Type B pancreatic cell (in vitro differentiated cells): ENCODE results near the gene AK9. TPM values are rescaled to one million over a fixed set of nuclear protein-coding genes. Genes with fewer than 3 reads are reported as not detected.

ENCODE experiments used
- DNase-seq: peaks from one replicate; pipeline ENCODE4 v3.0.0; 2021; ENCODE audit warnings: mixed read lengths; ENCODE audit not compliant: unreplicated experiment; ENCODE audit errors: extremely low spot score
- H3K27ac Mint-ChIP-seq: 2 replicates; pipeline ENCODE4 v1.8.0; 2021; ENCODE audit warnings: mild to moderate bottlenecking, mixed read lengths
- H3K27me3 Mint-ChIP-seq: 2 replicates; pipeline ENCODE4 v1.8.0; 2021; ENCODE audit warnings: mixed read lengths
- H3K36me3 Mint-ChIP-seq: 2 replicates; pipeline ENCODE4 v1.8.0; 2021; ENCODE audit warnings: mixed read lengths
- H3K4me1 Mint-ChIP-seq: one replicate; pipeline ENCODE4 v1.8.0; 2021; ENCODE audit warnings: mixed read lengths; ENCODE audit not compliant: unreplicated experiment
- H3K4me3 Mint-ChIP-seq: 2 replicates; pipeline ENCODE4 v1.8.0; 2021; ENCODE audit warnings: mild to moderate bottlenecking, mixed read lengths
- H3K9me3 Mint-ChIP-seq: 2 replicates; pipeline ENCODE4 v1.8.0; 2021; ENCODE audit warnings: mixed read lengths
- CTCF ChIP-seq: fragments of 200-600 bp; sonication (generic); conservative IDR thresholded peaks from 2 replicates; pipeline ENCODE4 v1.5.0; 2021; ENCODE audit warnings: antibody characterized with exemption, mild to moderate bottlenecking
- total RNA-seq: library from RNA; stranded (reverse); gene quantifications from 2 replicates; pipeline ENCODE4 v1.2.1, GENCODE V29; 2021; ENCODE audit warnings: low replicate concordance

Gene AK9
- total RNA-seq, 1 donor from 2014 or later: 8.1 TPM

- Mint-ChIP-seq H3K9me3 (no peaks in the 10 kb centered on the region), H3K27me3 (no peaks in the 10 kb centered on the region), H3K4me3 (no peak overlapping the region), H3K36me3 (peaks cover 15% of the 10 kb centered on the region), H3K27ac (no peak overlapping the region), H3K4me1 (peaks cover 5% of the 10 kb centered on the region)
- DNase-seq: no peak
- TF ChIP-seq CTCF: no peak
Measured at GRCh38 chr6:109443425-109443950, 247.5 kb downstream of the AK9 start.

Other genes with a start within 250 kb of the AK9 start
- 27.7 and 49.7 TPM in 2 replicates for gene MICAL1, start 235.4 kb downstream of the AK9 start, total RNA-seq
- gene ZBTB24, start 208.0 kb downstream of the AK9 start, total RNA-seq: 7.7 and 10.6 TPM in 2 replicates
- gene FIG4, start 94 bp upstream of the AK9 start, total RNA-seq: 13.6 and 15.4 TPM in 2 replicates